ENCODE measurements around the gene TIPARP. TPM values are rescaled to one million over a fixed set of nuclear protein-coding genes. Genes with fewer than 3 reads are reported as not detected.

The TIPARP gene
- total RNA-seq, 1 experiment from 2014 or later: 22.1 TPM

- ATAC-seq (no peak), DNase-seq (ENCODE audit: low read depth, low spot score) (no peak)
- in situ Hi-C loops (cut with HindIII; ENCODE audit: low pct_unique_long_range_greater_than_20kb, low sequenced_read_pairs) (no loop called here), intact Hi-C loops (cut with micrococcal nuclease; ENCODE audit: unreplicated experiment) (loop anchor here (2.0 kb wide), 1 partner anchor 136 kb away; no protein-coding TSS in a partner anchor)
- no TSS peak for BruUV-seq (replicated peaks)
- Histone ChIP-seq H3K27ac (ENCODE audit: low read length) (0 out of 2 replicates have a peak overlapping the region, but pooled peaks have one; percentile 30), H3K9me3 (ENCODE audit: control insufficient read depth, insufficient read depth, low read depth, low read length) (no peaks in the 10 kb centered on the region), H3K4me1 (ENCODE audit: control insufficient read depth, insufficient read depth, low read length) (peaks cover 56% of the 10 kb centered on the region), H3K36me3 (ENCODE audit: control insufficient read depth, insufficient read depth, low read length) (peaks cover 11% of the 10 kb centered on the region), H3K4me3 (ENCODE audit: low read depth in 2 of 2, low read length in 2 of 2) (no peak overlapping the region), H3K27me3 (ENCODE audit: control insufficient read depth, insufficient read depth, low read length) (no peaks in the 10 kb centered on the region)
- ChIA-PET POLR2A (no interaction called here), CTCF (interaction anchor here (1.7 kb wide), 1 partner anchor 401 kb away, joined by 6 read pairs; no protein-coding TSS in a partner anchor)
- TF ChIP-seq TCF7L2 (IDR thresholded peaks at IDR 0.05; ENCODE audit: low read depth, low read length): no peak
- TF ChIP-seq POLR2AphosphoS5 (IDR thresholded peaks at IDR 0.05; ENCODE audit: low read depth, low read length): no peak
- TF ChIP-seq CTCF (IDR thresholded peaks at IDR 0.05): no peak
- no peak for TF ChIP-seq REST (IDR thresholded peaks at IDR 0.05; ENCODE audit: insufficient read depth in 1 of 2, low read depth in 2 of 2, low read length in 1 of 2)
- TF ChIP-seq SIN3A (IDR thresholded peaks at IDR 0.05; ENCODE audit: borderline replicate concordance, insufficient read depth, low read depth, low read length): no peak
Observed at GRCh38 chr3:156680243-156680914, 6.0 kb downstream of the TIPARP start.

GRCh38 chr3:156681002-156681401, 6.6 kb downstream of the TIPARP start:
- intact Hi-C loops (cut with micrococcal nuclease; ENCODE audit: unreplicated experiment) (loop anchor here (2.0 kb wide), 1 partner anchor 136 kb away; no protein-coding TSS in a partner anchor), in situ Hi-C loops (cut with HindIII; ENCODE audit: low pct_unique_long_range_greater_than_20kb, low sequenced_read_pairs) (no loop called here)
- peak; percentile 54; the same call in 1 of the 2 replicates for ATAC-seq
- TF ChIP-seq TCF7L2 (IDR thresholded peaks at IDR 0.05; ENCODE audit: low read depth, low read length) (no peak), SIN3A (IDR thresholded peaks at IDR 0.05; ENCODE audit: borderline replicate concordance, insufficient read depth, low read depth, low read length) (no peak), CTCF (IDR thresholded peaks at IDR 0.05) (no peak), REST (IDR thresholded peaks at IDR 0.05; ENCODE audit: insufficient read depth in 1 of 2, low read depth in 2 of 2, low read length in 1 of 2) (no peak), POLR2AphosphoS5 (IDR thresholded peaks at IDR 0.05; ENCODE audit: low read depth, low read length) (no peak)
- H3K4me3 ChIP-seq (ENCODE audit: low read depth in 2 of 2, low read length in 2 of 2): no peak overlapping the region
- peaks cover 60% of the 10 kb centered on the region for H3K4me1 ChIP-seq (ENCODE audit: control insufficient read depth, insufficient read depth, low read length)
- POLR2A ChIA-PET: no interaction called here
- BruUV-seq (replicated peaks): no TSS peak
- CTCF ChIA-PET: no interaction called here
- H3K36me3 ChIP-seq (ENCODE audit: control insufficient read depth, insufficient read depth, low read length): peaks cover 11% of the 10 kb centered on the region
- H3K9me3 ChIP-seq (ENCODE audit: control insufficient read depth, insufficient read depth, low read depth, low read length): no peaks in the 10 kb centered on the region
- no peaks in the 10 kb centered on the region for H3K27me3 ChIP-seq (ENCODE audit: control insufficient read depth, insufficient read depth, low read length)
- DNase-seq (ENCODE audit: low read depth, low spot score): no peak
- H3K27ac ChIP-seq (ENCODE audit: low read length): 0 out of 2 replicates have a peak overlapping the region, but pooled peaks have one; percentile 30
